Neural progenitor cell (in vitro differentiated cells): ENCODE data around the gene KLF18. TPM values are rescaled to one million over a fixed set of nuclear protein-coding genes. Genes with fewer than 3 reads are reported as not detected.

Source experiments
- DNase-seq: peaks from one replicate; pipeline ENCODE4 v3.0.0-alpha.2; 2016; ENCODE audit warnings: low spot score
- H2AFZ ChIP-seq: fragments of 200-600 bp; sonication (generic); replicated peaks from 2 replicates; pipeline ENCODE4 v1.6.1; 2016; ENCODE audit warnings: antibody characterized with exemption
- H3F3A ChIP-seq: fragments of 200-600 bp; sonication (generic); 2 replicates; pipeline ENCODE4 v1.6.1; 2016; ENCODE audit warnings: antibody characterized with exemption, low read depth
- H3K27ac ChIP-seq: fragments of 200-600 bp; sonication (generic); 2 replicates; pipeline ENCODE4 v1.5.1; 2016; ENCODE audit warnings: mild to moderate bottlenecking
- H3K27me3 ChIP-seq: fragments of 200-600 bp; sonication (generic); 2 replicates; pipeline ENCODE4 v1.6.1; 2016; ENCODE audit warnings: mild to moderate bottlenecking, moderate library complexity
- H3K36me3 ChIP-seq: fragments of 200-600 bp; sonication (generic); 2 replicates; pipeline ENCODE4 v1.5.1; 2016
- H3K4me1 ChIP-seq: fragments of 200-600 bp; sonication (generic); 2 replicates; pipeline ENCODE4 v1.6.1; 2016; ENCODE audit warnings: mixed run types
- H3K4me2 ChIP-seq: fragments of 200-600 bp; sonication (generic); 2 replicates; pipeline ENCODE4 v1.6.1; 2016
- H3K4me3 ChIP-seq: fragments of 200-600 bp; sonication (generic); 2 replicates; pipeline ENCODE4 v1.5.1; 2016
- H3K79me2 ChIP-seq: fragments of 200-600 bp; sonication (generic); 2 replicates; pipeline ENCODE4 v1.6.1; 2016; ENCODE audit warnings: low read depth
- H3K9ac ChIP-seq: fragments of 200-600 bp; sonication (generic); 2 replicates; pipeline ENCODE4 v1.6.1; 2016
- H3K9me3 ChIP-seq: fragments of 200-600 bp; sonication (generic); 2 replicates; pipeline ENCODE4 v1.5.1; 2016; ENCODE audit warnings: low read depth
- H4K20me1 ChIP-seq: fragments of 200-600 bp; sonication (generic); 2 replicates; pipeline ENCODE4 v1.6.1; 2016; ENCODE audit warnings: low read depth
- H3K27ac Mint-ChIP-seq: 3 replicates; pipeline ENCODE4 v1.8.0; 2021; ENCODE audit warnings: mixed read lengths
- H3K27me3 Mint-ChIP-seq: 2 replicates; pipeline ENCODE4 v1.8.0; 2022; ENCODE audit warnings: low read depth, mild to moderate bottlenecking, inconsistent platforms, moderate library complexity, mixed read lengths; ENCODE audit not compliant: insufficient read depth
- H3K36me3 Mint-ChIP-seq: 3 replicates; pipeline ENCODE4 v1.8.0; 2021; ENCODE audit warnings: mixed read lengths
- H3K4me1 Mint-ChIP-seq: 3 replicates; pipeline ENCODE4 v1.8.0; 2021; ENCODE audit warnings: mixed read lengths
- H3K4me3 Mint-ChIP-seq: 3 replicates; pipeline ENCODE4 v1.8.0; 2021; ENCODE audit warnings: mild to moderate bottlenecking, moderate library complexity, mixed read lengths
- H3K9me3 Mint-ChIP-seq: 3 replicates; pipeline ENCODE4 v1.8.0; 2020; ENCODE audit warnings: mixed read lengths
- EZH2 ChIP-seq: fragments of 200-600 bp; sonication (generic); IDR thresholded peaks from 2 replicates; pipeline ENCODE4 v1.6.1; 2017; ENCODE audit warnings: antibody characterized with exemption, mild to moderate bottlenecking, moderate library complexity
- EZH2phosphoT487 ChIP-seq: fragments of 200-600 bp; sonication (generic); IDR thresholded peaks from 2 replicates; pipeline ENCODE4 v1.6.1; 2017; ENCODE audit warnings: antibody characterized with exemption
- total RNA-seq: library from RNA; depleted of rRNA; stranded (reverse); fragments of >200 nt; gene quantifications from 2 replicates; pipeline ENCODE4 v1.2.3, GENCODE V29; 2015; ENCODE audit warnings: low replicate concordance
- TF ChIP-seq, protein P1 (sequence below): fragments of 200-600 bp; sonication (generic); IDR thresholded peaks from 2 replicates; pipeline ENCODE4 v1.5.1; 2017; ENCODE audit warnings: antibody characterized with exemption, mild to moderate bottlenecking

KLF18 gene
- total RNA-seq, 1 donor from 2014 or later, result not detected

DNA sequence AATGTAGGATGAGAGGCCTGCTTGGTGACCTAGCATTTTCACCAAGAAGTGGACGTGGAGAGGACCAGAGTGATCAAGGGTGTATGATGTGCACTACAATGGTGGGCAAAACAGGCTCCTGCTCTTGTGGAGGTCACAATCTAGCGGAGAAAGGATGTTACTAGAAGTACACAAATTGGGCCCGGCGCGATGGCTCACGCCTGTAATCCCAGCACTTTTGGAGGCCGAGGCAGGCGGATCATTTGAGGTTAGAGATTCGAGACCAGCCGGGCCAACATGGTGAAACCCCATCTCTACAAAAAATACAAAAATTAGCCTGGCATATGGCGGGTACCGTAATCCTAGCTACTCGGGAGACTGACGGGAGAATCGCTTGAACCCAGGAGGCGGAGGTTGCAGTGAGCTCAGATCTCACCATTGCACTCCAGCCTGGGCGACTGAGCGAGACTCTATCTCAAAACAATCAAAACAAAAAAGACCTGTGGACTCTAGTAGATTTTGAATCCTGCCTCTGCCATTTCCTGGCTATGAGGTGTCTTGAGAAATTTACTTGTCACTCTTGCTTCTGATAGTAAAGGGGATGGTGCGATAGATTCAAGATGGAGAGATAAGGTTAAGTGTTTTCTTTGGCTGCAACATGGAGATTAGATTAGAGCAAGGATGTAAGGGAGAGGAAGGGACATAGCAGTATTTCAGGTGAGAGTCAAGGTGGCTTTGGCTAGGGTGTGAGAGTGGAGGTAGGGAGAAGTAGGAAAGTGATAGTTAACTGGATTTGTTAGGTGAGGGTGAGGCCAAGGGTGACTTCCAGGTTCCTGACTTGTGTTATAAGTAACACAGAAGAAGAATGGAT is 7.1 kb downstream of the KLF18 start:
- Histone ChIP-seq H3K4me3 (no peak overlapping the region), H3K36me3 (no peaks in the 10 kb centered on the region), H3K4me1 (no peaks in the 10 kb centered on the region), H3K4me2 (no peak overlapping the region), H3K9me3 (no peaks in the 10 kb centered on the region), H2AFZ (no peak overlapping the region), H3F3A (no peaks in the 10 kb centered on the region), H3K27me3 (no peaks in the 10 kb centered on the region), H4K20me1 (no peaks in the 10 kb centered on the region), H3K79me2 (no peaks in the 10 kb centered on the region), H3K9ac (no peak overlapping the region), H3K27ac (no peak overlapping the region)
- DNase-seq, result no peak
- Mint-ChIP-seq H3K4me3 (no peak overlapping the region), H3K27ac (no peak overlapping the region), H3K27me3 (peaks cover 2% of the 10 kb centered on the region), H3K4me1 (no peaks in the 10 kb centered on the region), H3K9me3 (no peaks in the 10 kb centered on the region), H3K36me3 (no peaks in the 10 kb centered on the region)
- TF ChIP-seq, protein P1, sequence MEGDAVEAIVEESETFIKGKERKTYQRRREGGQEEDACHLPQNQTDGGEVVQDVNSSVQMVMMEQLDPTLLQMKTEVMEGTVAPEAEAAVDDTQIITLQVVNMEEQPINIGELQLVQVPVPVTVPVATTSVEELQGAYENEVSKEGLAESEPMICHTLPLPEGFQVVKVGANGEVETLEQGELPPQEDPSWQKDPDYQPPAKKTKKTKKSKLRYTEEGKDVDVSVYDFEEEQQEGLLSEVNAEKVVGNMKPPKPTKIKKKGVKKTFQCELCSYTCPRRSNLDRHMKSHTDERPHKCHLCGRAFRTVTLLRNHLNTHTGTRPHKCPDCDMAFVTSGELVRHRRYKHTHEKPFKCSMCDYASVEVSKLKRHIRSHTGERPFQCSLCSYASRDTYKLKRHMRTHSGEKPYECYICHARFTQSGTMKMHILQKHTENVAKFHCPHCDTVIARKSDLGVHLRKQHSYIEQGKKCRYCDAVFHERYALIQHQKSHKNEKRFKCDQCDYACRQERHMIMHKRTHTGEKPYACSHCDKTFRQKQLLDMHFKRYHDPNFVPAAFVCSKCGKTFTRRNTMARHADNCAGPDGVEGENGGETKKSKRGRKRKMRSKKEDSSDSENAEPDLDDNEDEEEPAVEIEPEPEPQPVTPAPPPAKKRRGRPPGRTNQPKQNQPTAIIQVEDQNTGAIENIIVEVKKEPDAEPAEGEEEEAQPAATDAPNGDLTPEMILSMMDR, result no peak
- TF ChIP-seq EZH2phosphoT487 (no peak), EZH2 (no peak)

DNA sequence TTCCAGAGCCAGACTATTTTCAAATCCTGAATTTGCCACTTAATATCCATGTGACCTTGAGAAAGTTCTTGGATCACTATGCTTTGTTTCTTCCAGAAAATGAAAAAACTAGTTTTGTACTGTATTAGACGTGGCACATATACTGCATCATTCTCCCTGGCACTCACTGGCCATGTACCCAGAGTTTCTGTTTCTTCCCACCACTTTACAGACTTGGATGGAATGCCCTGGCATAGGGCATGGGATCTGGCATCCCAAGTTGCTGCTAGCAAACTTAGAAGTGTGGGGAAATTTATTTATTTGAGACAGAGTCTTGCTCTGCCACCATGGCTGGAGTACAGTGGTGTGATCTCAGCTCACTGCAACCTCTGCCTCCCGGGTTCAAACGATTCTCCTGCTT is 10.0 kb downstream of the KLF18 start:
- Histone ChIP-seq H2AFZ (no peak overlapping the region), H3K36me3 (no peaks in the 10 kb centered on the region), H3K79me2 (no peaks in the 10 kb centered on the region), H3K27me3 (no peaks in the 10 kb centered on the region), H3K4me1 (no peaks in the 10 kb centered on the region), H3K4me2 (no peak overlapping the region), H3K9me3 (no peaks in the 10 kb centered on the region), H4K20me1 (no peaks in the 10 kb centered on the region), H3F3A (no peaks in the 10 kb centered on the region), H3K4me3 (no peak overlapping the region), H3K27ac (no peak overlapping the region), H3K9ac (no peak overlapping the region)
- TF ChIP-seq, protein P1, result no peak
- TF ChIP-seq EZH2phosphoT487, result no peak
- no peak for TF ChIP-seq EZH2
- H3K27me3 Mint-ChIP-seq, result peaks cover 2% of the 10 kb centered on the region
- no peak overlapping the region for H3K4me3 Mint-ChIP-seq
- no peaks in the 10 kb centered on the region for H3K36me3 Mint-ChIP-seq
- H3K9me3 Mint-ChIP-seq, result no peaks in the 10 kb centered on the region
- no peaks in the 10 kb centered on the region for H3K4me1 Mint-ChIP-seq
- no peak overlapping the region for H3K27ac Mint-ChIP-seq
- no peak for DNase-seq

DNA sequence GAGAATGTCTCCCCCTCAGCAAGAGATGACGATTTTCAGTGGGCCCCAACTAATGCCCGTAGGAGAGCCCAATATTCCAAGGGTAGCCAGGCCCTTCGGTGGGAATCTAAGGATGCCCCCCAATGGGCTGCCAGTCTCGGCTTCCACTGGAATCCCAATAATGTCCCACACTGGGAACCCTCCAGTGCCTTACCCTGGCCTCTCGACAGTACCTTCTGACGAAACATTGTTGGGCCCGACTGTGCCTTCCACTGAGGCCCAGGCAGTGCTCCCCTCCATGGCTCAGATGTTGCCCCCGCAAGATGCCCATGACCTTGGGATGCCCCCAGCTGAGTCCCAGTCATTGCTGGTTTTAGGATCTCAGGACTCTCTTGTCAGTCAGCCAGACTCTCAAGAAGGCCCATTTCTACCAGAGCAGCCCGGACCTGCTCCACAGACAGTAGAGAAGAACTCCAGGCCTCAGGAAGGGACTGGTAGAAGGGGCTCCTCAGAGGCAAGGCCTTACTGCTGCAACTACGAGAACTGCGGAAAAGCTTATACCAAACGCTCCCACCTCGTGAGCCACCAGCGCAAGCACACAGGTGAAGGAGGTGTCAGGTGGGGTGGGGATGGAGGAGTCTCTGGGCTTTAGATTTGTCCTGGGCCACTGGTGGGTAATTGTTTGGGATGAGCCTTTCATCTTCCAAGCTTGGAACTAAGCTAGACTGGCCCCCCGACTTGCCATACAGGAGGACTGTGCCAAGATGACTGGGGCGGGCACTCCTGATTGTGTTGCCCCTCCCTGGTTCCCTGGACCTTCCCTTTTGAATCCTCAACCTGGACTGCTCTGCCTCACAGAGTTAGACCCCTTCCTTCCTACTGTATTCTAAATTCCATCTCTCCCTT is 11.6 kb downstream of the KLF18 start:
- TF ChIP-seq EZH2 (no peak), EZH2phosphoT487 (no peak)

More for the DNA sequence above, 11.6 kb downstream of the KLF18 start:
- Mint-ChIP-seq H3K4me3 (no peak overlapping the region), H3K9me3 (no peaks in the 10 kb centered on the region), H3K36me3 (no peaks in the 10 kb centered on the region), H3K27ac (no peak overlapping the region), H3K4me1 (no peaks in the 10 kb centered on the region), H3K27me3 (peaks cover 6% of the 10 kb centered on the region)
- Histone ChIP-seq H3F3A (no peaks in the 10 kb centered on the region), H4K20me1 (no peaks in the 10 kb centered on the region), H2AFZ (no peak overlapping the region), H3K4me3 (no peak overlapping the region), H3K9ac (no peak overlapping the region), H3K27ac (no peak overlapping the region), H3K36me3 (no peaks in the 10 kb centered on the region), H3K79me2 (no peaks in the 10 kb centered on the region), H3K27me3 (no peaks in the 10 kb centered on the region), H3K9me3 (no peaks in the 10 kb centered on the region), H3K4me2 (no peak overlapping the region), H3K4me1 (no peaks in the 10 kb centered on the region)
- DNase-seq, result no peak
